ENCODE data around the gene FRS3. TPM values are rescaled to one million over a fixed set of nuclear protein-coding genes. Genes with fewer than 3 reads are reported as not detected.

Gene FRS3
- total RNA-seq, 1 experiment from 2014 or later: 4.5 TPM

DNA sequence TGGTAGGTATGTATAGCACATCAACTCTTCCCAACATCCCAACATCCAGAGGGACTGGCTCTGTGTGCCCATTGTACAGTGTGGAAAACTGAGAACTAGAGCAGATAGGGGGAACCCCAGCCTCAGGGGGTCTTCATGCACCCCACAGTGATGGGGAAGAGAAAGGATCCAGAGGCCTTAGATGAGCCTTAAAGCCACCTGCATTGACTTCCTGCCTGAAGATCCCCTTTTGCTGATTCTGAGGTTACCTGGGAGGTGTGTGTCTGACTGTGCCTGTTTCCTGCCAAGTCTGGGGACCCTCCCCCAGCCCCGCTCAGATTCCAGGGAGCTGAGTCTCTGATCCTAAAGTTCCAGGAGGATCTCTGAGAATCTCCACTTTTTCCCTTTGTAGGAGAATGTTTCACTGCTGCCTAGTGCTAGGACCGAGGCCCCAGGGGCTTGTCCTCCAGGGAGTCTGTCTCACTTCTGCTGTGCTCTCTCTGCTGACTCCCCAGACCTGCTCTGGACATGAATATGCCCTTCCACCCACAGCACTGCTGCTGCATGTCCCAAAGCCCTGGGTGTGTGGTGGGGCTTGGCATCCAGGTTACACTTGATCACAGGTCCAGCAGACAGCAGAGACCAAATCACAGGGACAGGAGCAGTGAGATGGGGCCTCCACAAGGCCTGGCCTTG, 19.7 kb downstream of the FRS3 start:
- Histone ChIP-seq H2AFZ (no peak overlapping the region), H3K27ac (no peak overlapping the region), H3K36me3 (ENCODE audit: low read depth) (no peaks in the 10 kb centered on the region), H4K20me1 (ENCODE audit: insufficient read depth) (no peaks in the 10 kb centered on the region), H3K4me1 (replicated peaks; ENCODE audit: insufficient read depth) (peaks cover 14% of the 10 kb centered on the region; the same call in 1 of the 2 replicates), H3K9me3 (ENCODE audit: insufficient read depth, low read depth) (no peaks in the 10 kb centered on the region), H3F3A (ENCODE audit: insufficient read depth, low read depth) (0 out of 2 replicates have a peak, but pooled peaks cover 4% of the 10 kb centered on the region), H3K4me2 (no peak overlapping the region), H3K79me2 (ENCODE audit: low read depth) (no peaks in the 10 kb centered on the region), H3K27me3 (ENCODE audit: insufficient read depth, low read depth) (no peaks in the 10 kb centered on the region), H3K4me3 (no peak overlapping the region), H3K9me2 (ENCODE audit: insufficient read depth) (no peaks in the 10 kb centered on the region)
- no TSS peak for BruUV-seq (replicated peaks)
- POLR2A ChIA-PET (ENCODE audit: unreplicated experiment): no interaction called here
- CTCF ChIA-PET: no interaction called here
- intact Hi-C loops (cut with micrococcal nuclease; ENCODE audit: unreplicated experiment): no loop called here
- no peak for DNase-seq
- TF ChIP-seq EZH2 (IDR thresholded peaks at IDR 0.05; ENCODE audit: low read depth): no peak
- TF ChIP-seq, protein P1, sequence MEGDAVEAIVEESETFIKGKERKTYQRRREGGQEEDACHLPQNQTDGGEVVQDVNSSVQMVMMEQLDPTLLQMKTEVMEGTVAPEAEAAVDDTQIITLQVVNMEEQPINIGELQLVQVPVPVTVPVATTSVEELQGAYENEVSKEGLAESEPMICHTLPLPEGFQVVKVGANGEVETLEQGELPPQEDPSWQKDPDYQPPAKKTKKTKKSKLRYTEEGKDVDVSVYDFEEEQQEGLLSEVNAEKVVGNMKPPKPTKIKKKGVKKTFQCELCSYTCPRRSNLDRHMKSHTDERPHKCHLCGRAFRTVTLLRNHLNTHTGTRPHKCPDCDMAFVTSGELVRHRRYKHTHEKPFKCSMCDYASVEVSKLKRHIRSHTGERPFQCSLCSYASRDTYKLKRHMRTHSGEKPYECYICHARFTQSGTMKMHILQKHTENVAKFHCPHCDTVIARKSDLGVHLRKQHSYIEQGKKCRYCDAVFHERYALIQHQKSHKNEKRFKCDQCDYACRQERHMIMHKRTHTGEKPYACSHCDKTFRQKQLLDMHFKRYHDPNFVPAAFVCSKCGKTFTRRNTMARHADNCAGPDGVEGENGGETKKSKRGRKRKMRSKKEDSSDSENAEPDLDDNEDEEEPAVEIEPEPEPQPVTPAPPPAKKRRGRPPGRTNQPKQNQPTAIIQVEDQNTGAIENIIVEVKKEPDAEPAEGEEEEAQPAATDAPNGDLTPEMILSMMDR (conservative IDR thresholded peaks at IDR 0.05): no peak

DNA sequence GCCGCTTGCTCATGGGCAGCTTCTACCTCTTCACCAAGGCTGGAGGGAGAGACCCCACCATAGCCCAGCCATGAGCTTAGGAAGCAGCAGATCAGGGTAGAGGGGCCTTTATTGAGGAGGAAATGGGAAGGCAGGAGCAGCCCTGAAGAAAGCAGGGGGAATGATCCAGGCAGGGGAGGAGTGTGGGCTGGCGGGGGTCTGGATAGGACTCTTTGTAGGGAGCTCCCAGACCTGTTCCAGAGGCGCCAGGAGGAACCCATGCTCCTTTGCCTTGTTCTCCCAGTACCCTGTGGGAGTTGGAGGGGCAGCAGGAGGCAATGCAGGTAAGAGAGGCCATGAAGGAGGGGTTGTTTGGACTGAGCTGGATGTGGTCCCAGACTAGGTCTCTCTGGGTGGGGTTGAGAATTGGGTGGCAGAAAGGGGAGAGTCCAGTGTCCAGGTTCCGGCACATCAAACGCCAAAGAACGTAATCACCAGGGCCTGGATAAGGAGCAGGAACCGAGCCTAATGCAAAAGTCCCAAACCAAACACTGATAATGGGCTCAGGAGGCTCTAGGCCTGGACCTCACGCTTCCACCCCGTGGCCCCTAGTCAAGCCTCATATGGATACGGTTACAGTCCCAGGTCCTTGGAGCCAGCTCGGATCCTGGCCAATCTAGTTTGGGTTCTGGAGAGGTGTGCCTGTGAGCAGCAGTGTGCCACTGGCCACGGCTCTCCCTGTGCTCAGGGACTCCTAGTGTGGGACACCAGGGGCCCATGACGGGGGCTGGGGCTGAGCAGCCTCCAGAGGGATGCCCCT, 20.4 kb downstream of the FRS3 start:
- ChIA-PET POLR2A (ENCODE audit: unreplicated experiment) (no interaction called here), CTCF (interaction anchor here (1.1 kb wide), 1 partner anchor 27 kb away, joined by 3 read pairs; no protein-coding TSS in a partner anchor)
- no TSS peak for BruUV-seq (replicated peaks)
- Histone ChIP-seq H3K27ac (no peak overlapping the region), H3F3A (ENCODE audit: insufficient read depth, low read depth) (0 out of 2 replicates have a peak, but pooled peaks cover 4% of the 10 kb centered on the region), H3K36me3 (ENCODE audit: low read depth) (no peaks in the 10 kb centered on the region), H3K9me2 (ENCODE audit: insufficient read depth) (no peaks in the 10 kb centered on the region), H2AFZ (no peak overlapping the region), H4K20me1 (ENCODE audit: insufficient read depth) (no peaks in the 10 kb centered on the region), H3K9me3 (ENCODE audit: insufficient read depth, low read depth) (no peaks in the 10 kb centered on the region), H3K4me3 (no peak overlapping the region), H3K4me2 (no peak overlapping the region), H3K27me3 (ENCODE audit: insufficient read depth, low read depth) (no peaks in the 10 kb centered on the region), H3K79me2 (ENCODE audit: low read depth) (no peaks in the 10 kb centered on the region), H3K4me1 (replicated peaks; ENCODE audit: insufficient read depth) (peaks cover 14% of the 10 kb centered on the region; the same call in 1 of the 2 replicates)
- intact Hi-C loops (cut with micrococcal nuclease; ENCODE audit: unreplicated experiment): no loop called here
- TF ChIP-seq, protein P1 (conservative IDR thresholded peaks at IDR 0.05): no peak
- no peak for TF ChIP-seq EZH2 (IDR thresholded peaks at IDR 0.05; ENCODE audit: low read depth)
- no peak for DNase-seq

DNA sequence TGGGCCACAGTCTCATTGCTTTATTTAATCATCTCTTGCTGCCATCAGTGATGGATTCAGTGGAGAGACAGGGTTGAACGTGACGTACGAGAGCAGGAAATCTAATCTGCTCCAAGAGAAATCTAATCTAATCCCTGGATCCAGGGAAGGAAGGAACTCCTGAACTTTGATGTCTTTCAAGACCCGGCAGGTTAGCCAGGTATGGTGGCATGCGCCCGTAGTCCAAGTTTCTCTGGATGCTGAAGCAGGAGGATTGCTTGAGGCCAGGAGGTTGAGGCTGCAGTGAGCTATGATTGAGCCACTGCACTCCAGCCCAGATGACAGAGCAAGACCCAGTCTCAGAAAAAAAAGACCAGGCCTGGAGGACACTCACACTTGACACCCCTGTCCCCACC, 21.1 kb downstream of the FRS3 start:
- Histone ChIP-seq H2AFZ (no peak overlapping the region), H3K36me3 (ENCODE audit: low read depth) (no peaks in the 10 kb centered on the region), H3K27me3 (ENCODE audit: insufficient read depth, low read depth) (no peaks in the 10 kb centered on the region), H3K4me1 (replicated peaks; ENCODE audit: insufficient read depth) (peaks cover 14% of the 10 kb centered on the region; the same call in 1 of the 2 replicates), H3F3A (ENCODE audit: insufficient read depth, low read depth) (0 out of 2 replicates have a peak, but pooled peaks cover 4% of the 10 kb centered on the region), H3K4me3 (no peak overlapping the region), H3K9me2 (ENCODE audit: insufficient read depth) (no peaks in the 10 kb centered on the region), H3K27ac (no peak overlapping the region), H3K9me3 (ENCODE audit: insufficient read depth, low read depth) (no peaks in the 10 kb centered on the region), H3K79me2 (ENCODE audit: low read depth) (no peaks in the 10 kb centered on the region), H4K20me1 (ENCODE audit: insufficient read depth) (no peaks in the 10 kb centered on the region), H3K4me2 (no peak overlapping the region)
- TF ChIP-seq, protein P1 (conservative IDR thresholded peaks at IDR 0.05): no peak
- TF ChIP-seq EZH2 (IDR thresholded peaks at IDR 0.05; ENCODE audit: low read depth): no peak
- BruUV-seq (replicated peaks): no TSS peak
- intact Hi-C loops (cut with micrococcal nuclease; ENCODE audit: unreplicated experiment): no loop called here
- no peak for DNase-seq
- POLR2A ChIA-PET (ENCODE audit: unreplicated experiment): interaction anchor here (0.6 kb wide), 1 partner anchor 174 kb away, joined by 5 read pairs; no protein-coding TSS in a partner anchor
- CTCF ChIA-PET: interaction anchor here (1.1 kb wide), 1 partner anchor 28 kb away, joined by 3 read pairs; no protein-coding TSS in a partner anchor

Data from PC-9 (cell line).